Mucosa of descending colon (tissue), 3 donors: ENCODE results near the gene BMERB1. TPM values are rescaled to one million over a fixed set of nuclear protein-coding genes. Genes with fewer than 3 reads are reported as not detected.

Experiments
- ATAC-seq: fragments of 200-7000 bp; cut with Tn5 transposase; one replicate; pipeline ENCODE4 v1.9.1; 2020; ENCODE audit warnings: mild to moderate bottlenecking, moderate library complexity
- DNase-seq, 3 donors: peaks; one replicate each; pipeline ENCODE4 v3.0.0-alpha.2; 2020
- H3K36me3 ChIP-seq: fragments of 200-600 bp; one replicate; pipeline ENCODE4 v1.8.0; 2021; ENCODE audit warnings: low read depth, mild to moderate bottlenecking
- H3K4me1 ChIP-seq: fragments of 200-600 bp; one replicate; pipeline ENCODE4 v1.8.0; 2021; ENCODE audit warnings: low read depth, mild to moderate bottlenecking
- H3K4me3 ChIP-seq: fragments of 200-600 bp; one replicate; pipeline ENCODE4 v1.8.0; 2021; ENCODE audit warnings: mild to moderate bottlenecking
- H3K9me3 ChIP-seq: fragments of 200-600 bp; one replicate; pipeline ENCODE4 v1.8.0; 2021; ENCODE audit warnings: mild to moderate bottlenecking
- CTCF ChIP-seq: fragments of 200-600 bp; IDR thresholded peaks from one replicate; pipeline ENCODE4 v1.8.0; 2022; ENCODE audit warnings: antibody characterized with exemption, mild to moderate bottlenecking
- intact Hi-C, 2 donors: fragments of 100-400 bp; cut with DNase I in 1 of 2; cut with micrococcal nuclease in 1 of 2; formaldehyde crosslinking; loops; one replicate each; pipeline versions ENCODE4 v1.11.0 to v1.11.1; 2022; cut with DNase I, micrococcal nuclease
- total RNA-seq, 3 donors: library from RNA; stranded (reverse); fragmentation: NEBNext Ultra II Directional in 2 of 3; extraction: Animal tissue kit (Norgen Biotek cat#: 25700) in 2 of 3; gene quantifications; one replicate each; pipeline versions ENCODE4 v1.2.1 to v1.2.4, GENCODE V29; 2021 to 2023
- donor health status: DM: no; HTN: no; CAD: no; lungs with moderate emphysema.
- donor health status: DM: no; HTN: no; CAD: no.
- donor health status: DM: no; HTN: yes; CAD: no.

Gene BMERB1
- total RNA-seq, 3 donors from 2014 or later, result 5.4 to 54.3 (median 9.1) TPM

GRCh38 chr16:15616475-15617165, 182.2 kb downstream of the BMERB1 start:
- intact Hi-C loops, result no loop called here
- no peaks in the 10 kb centered on the region for H3K9me3 ChIP-seq
- DNase-seq (no peak), ATAC-seq (no peak)
- peaks cover 7% of the 10 kb centered on the region for H3K36me3 ChIP-seq
- no peak overlapping the region for H3K4me3 ChIP-seq
- H3K4me1 ChIP-seq, result no peaks in the 10 kb centered on the region
- TF ChIP-seq CTCF, result no peak

- no peaks in the 10 kb centered on the region for H3K4me1 ChIP-seq
- no peak for DNase-seq
- H3K4me3 ChIP-seq, result no peak overlapping the region
- no peaks in the 10 kb centered on the region for H3K9me3 ChIP-seq
- intact Hi-C loops, result no loop called here
- no peak for TF ChIP-seq CTCF
- H3K36me3 ChIP-seq, result peaks cover 7% of the 10 kb centered on the region
- no peak for ATAC-seq
Measured at GRCh38 chr16:15617901-15618300, 183.5 kb downstream of the BMERB1 start.

GRCh38 chr16:15618392-15618791, 184.0 kb downstream of the BMERB1 start:
- no peaks in the 10 kb centered on the region for H3K9me3 ChIP-seq
- H3K4me1 ChIP-seq, result no peaks in the 10 kb centered on the region
- TF ChIP-seq CTCF, result no peak
- peaks cover 7% of the 10 kb centered on the region for H3K36me3 ChIP-seq
- ATAC-seq (no peak), DNase-seq (no peak)
- no peak overlapping the region for H3K4me3 ChIP-seq
- intact Hi-C loops, result no loop called here

GRCh38 chr16:15620611-15621195, 186.3 kb downstream of the BMERB1 start:
- intact Hi-C loops, result no loop called here
- ATAC-seq (no peak), DNase-seq (no peak)
- TF ChIP-seq CTCF, result no peak
- no peaks in the 10 kb centered on the region for H3K9me3 ChIP-seq
- H3K4me1 ChIP-seq, result no peaks in the 10 kb centered on the region
- peaks cover 7% of the 10 kb centered on the region for H3K36me3 ChIP-seq
- H3K4me3 ChIP-seq, result no peak overlapping the region

GRCh38 chr16:15621456-15621855, 187.1 kb downstream of the BMERB1 start:
- Histone ChIP-seq H3K36me3 (peaks cover under 1% of the 10 kb centered on the region), H3K4me1 (no peaks in the 10 kb centered on the region), H3K9me3 (no peaks in the 10 kb centered on the region), H3K4me3 (no peak overlapping the region)
- no peak for DNase-seq
- intact Hi-C loops, result no loop called here
- no peak for TF ChIP-seq CTCF
- ATAC-seq, result no peak
